ENCODE data around the gene DNAH11. TPM values are rescaled to one million over a fixed set of nuclear protein-coding genes. Genes with fewer than 3 reads are reported as not detected.

Gene DNAH11
- total RNA-seq, 1 experiment from 2014 or later: 2.0 TPM

- Mint-ChIP-seq H3K36me3 (ENCODE audit: insufficient read depth, unreplicated experiment) (no peaks in the 10 kb centered on the region), H3K9me3 (ENCODE audit: unreplicated experiment) (peaks cover 5% of the 10 kb centered on the region), H3K4me3 (ENCODE audit: unreplicated experiment) (no peak overlapping the region), H3K27ac (ENCODE audit: unreplicated experiment) (no peak overlapping the region), H3K4me1 (ENCODE audit: low read depth, unreplicated experiment) (no peaks in the 10 kb centered on the region), H3K27me3 (ENCODE audit: insufficient read depth, unreplicated experiment) (peaks cover 7% of the 10 kb centered on the region)
- Histone ChIP-seq H3K4me1 (no peaks in the 10 kb centered on the region), H3K27me3 (replicated peaks; ENCODE audit: control insufficient read depth, insufficient read depth, low read length) (no peaks in the 10 kb centered on the region), H3K36me3 (ENCODE audit: control insufficient read depth, insufficient read depth, low read length) (no peaks in the 10 kb centered on the region), H3K4me3 (ENCODE audit: low read depth, low read length) (no peak overlapping the region), H3K9me3 (no peaks in the 10 kb centered on the region)
- BruUV-seq (replicated peaks): no TSS peak
- ChIA-PET POLR2A (no interaction called here), CTCF (no interaction called here)
- TF ChIP-seq, protein P1, sequence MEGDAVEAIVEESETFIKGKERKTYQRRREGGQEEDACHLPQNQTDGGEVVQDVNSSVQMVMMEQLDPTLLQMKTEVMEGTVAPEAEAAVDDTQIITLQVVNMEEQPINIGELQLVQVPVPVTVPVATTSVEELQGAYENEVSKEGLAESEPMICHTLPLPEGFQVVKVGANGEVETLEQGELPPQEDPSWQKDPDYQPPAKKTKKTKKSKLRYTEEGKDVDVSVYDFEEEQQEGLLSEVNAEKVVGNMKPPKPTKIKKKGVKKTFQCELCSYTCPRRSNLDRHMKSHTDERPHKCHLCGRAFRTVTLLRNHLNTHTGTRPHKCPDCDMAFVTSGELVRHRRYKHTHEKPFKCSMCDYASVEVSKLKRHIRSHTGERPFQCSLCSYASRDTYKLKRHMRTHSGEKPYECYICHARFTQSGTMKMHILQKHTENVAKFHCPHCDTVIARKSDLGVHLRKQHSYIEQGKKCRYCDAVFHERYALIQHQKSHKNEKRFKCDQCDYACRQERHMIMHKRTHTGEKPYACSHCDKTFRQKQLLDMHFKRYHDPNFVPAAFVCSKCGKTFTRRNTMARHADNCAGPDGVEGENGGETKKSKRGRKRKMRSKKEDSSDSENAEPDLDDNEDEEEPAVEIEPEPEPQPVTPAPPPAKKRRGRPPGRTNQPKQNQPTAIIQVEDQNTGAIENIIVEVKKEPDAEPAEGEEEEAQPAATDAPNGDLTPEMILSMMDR (IDR thresholded peaks at IDR 0.05; ENCODE audit: insufficient read depth in 1 of 2, low read depth in 1 of 2, low read length in 1 of 2, severe bottlenecking in 1 of 2, unreplicated experiment in 1 of 2): no peak
- no peak for DNase-seq
- intact Hi-C loops (cut with micrococcal nuclease; ENCODE audit: unreplicated experiment): no loop called here
These were observed 392.0 kb downstream of the DNAH11 start for GRCh38 chr7:21934808-21935207.

- no peak for DNase-seq
- intact Hi-C loops (cut with micrococcal nuclease; ENCODE audit: unreplicated experiment): no loop called here
- Mint-ChIP-seq H3K27me3 (ENCODE audit: insufficient read depth, unreplicated experiment) (peaks cover 7% of the 10 kb centered on the region), H3K4me3 (ENCODE audit: unreplicated experiment) (no peak overlapping the region), H3K36me3 (ENCODE audit: insufficient read depth, unreplicated experiment) (no peaks in the 10 kb centered on the region), H3K27ac (ENCODE audit: unreplicated experiment) (no peak overlapping the region), H3K4me1 (ENCODE audit: low read depth, unreplicated experiment) (no peaks in the 10 kb centered on the region), H3K9me3 (ENCODE audit: unreplicated experiment) (no peaks in the 10 kb centered on the region)
- BruUV-seq (replicated peaks): no TSS peak
- ChIA-PET POLR2A (no interaction called here), CTCF (no interaction called here)
- H3K27me3 ChIP-seq (replicated peaks; ENCODE audit: control insufficient read depth, insufficient read depth, low read length): peaks cover 2% of the 10 kb centered on the region; the same call in 1 of the 2 replicates
- H3K36me3 ChIP-seq (ENCODE audit: control insufficient read depth, insufficient read depth, low read length): peaks cover 1% of the 10 kb centered on the region; the same call in 1 of the 2 replicates
- TF ChIP-seq, protein P1 (IDR thresholded peaks at IDR 0.05; ENCODE audit: insufficient read depth in 1 of 2, low read depth in 1 of 2, low read length in 1 of 2, severe bottlenecking in 1 of 2, unreplicated experiment in 1 of 2): no peak
- 0 out of 2 replicates have a peak, but pooled peaks cover 5% of the 10 kb centered on the region for H3K4me1 ChIP-seq
- H3K9me3 ChIP-seq: no peaks in the 10 kb centered on the region
- no peak overlapping the region for H3K4me3 ChIP-seq (ENCODE audit: low read depth, low read length)
These were observed 395.6 kb downstream of the DNAH11 start for GRCh38 chr7:21938463-21938862.

DNA sequence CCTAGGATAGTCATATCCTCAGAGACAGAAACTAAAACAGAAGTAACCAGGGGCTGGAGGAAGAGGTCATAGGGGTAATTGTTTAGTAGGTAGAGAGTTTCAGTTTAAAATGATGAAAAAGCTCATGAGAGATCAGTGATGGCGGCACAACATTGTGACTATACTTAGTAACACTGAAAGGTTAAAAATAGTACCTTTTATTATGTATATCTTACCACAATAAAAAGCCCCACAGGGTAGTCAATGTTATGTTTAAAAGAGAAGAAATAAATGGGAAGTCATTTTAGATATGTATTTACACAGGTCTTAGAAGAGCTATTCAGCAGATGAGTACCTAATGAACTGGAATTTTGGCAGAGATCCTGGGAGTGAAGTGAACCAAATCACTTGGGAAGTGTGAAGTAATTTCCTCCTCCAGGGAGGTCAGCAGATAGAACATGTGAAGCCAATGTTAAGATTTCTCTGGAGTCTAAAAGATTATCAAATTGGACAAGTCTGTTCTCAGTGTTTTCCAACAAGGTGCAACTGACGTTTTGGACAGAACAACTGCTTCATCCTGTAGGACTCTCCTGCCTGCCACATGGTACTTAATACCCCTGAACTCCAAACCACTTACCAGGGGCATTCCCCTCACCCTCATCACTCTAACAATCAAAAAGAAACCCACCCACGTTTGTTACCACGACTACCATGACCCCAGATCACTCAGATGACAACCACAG lies 396.5 kb downstream of the DNAH11 start:
- TF ChIP-seq, protein P1 (IDR thresholded peaks at IDR 0.05; ENCODE audit: insufficient read depth in 1 of 2, low read depth in 1 of 2, low read length in 1 of 2, severe bottlenecking in 1 of 2, unreplicated experiment in 1 of 2): no peak
- BruUV-seq (replicated peaks): no TSS peak
- no peak for DNase-seq
- Mint-ChIP-seq H3K9me3 (ENCODE audit: unreplicated experiment) (no peaks in the 10 kb centered on the region), H3K27ac (ENCODE audit: unreplicated experiment) (no peak overlapping the region), H3K4me3 (ENCODE audit: unreplicated experiment) (no peak overlapping the region), H3K36me3 (ENCODE audit: insufficient read depth, unreplicated experiment) (no peaks in the 10 kb centered on the region), H3K27me3 (ENCODE audit: insufficient read depth, unreplicated experiment) (peaks cover 7% of the 10 kb centered on the region), H3K4me1 (ENCODE audit: low read depth, unreplicated experiment) (no peaks in the 10 kb centered on the region)
- Histone ChIP-seq H3K27me3 (replicated peaks; ENCODE audit: control insufficient read depth, insufficient read depth, low read length) (peaks cover 2% of the 10 kb centered on the region; the same call in 1 of the 2 replicates), H3K4me1 (0 out of 2 replicates have a peak, but pooled peaks cover 5% of the 10 kb centered on the region), H3K4me3 (ENCODE audit: low read depth, low read length) (no peak overlapping the region), H3K9me3 (no peaks in the 10 kb centered on the region), H3K36me3 (ENCODE audit: control insufficient read depth, insufficient read depth, low read length) (peaks cover 1% of the 10 kb centered on the region; the same call in 1 of the 2 replicates)
- POLR2A ChIA-PET: no interaction called here
- CTCF ChIA-PET: no interaction called here
- intact Hi-C loops (cut with micrococcal nuclease; ENCODE audit: unreplicated experiment): no loop called here

All from Caco-2 (cell line).